ENCODE data around the gene USP36.
A peak's percentile ranks its signal among the peaks of the same experiment; 100 is the strongest.

Gene USP36

GRCh38 chr17:78847052-78847451, 6.4 kb upstream of the USP36 start:
- H3K36me3 ChIP-seq (ENCODE audit: control insufficient read depth, insufficient read depth, low read length) = no peaks in the 10 kb centered on the region
- no peak overlapping the region for H3K9ac ChIP-seq (ENCODE audit: low read depth, low read length)
- H3K4me1 ChIP-seq (ENCODE audit: control insufficient read depth, insufficient read depth, low read length) = no peaks in the 10 kb centered on the region
- no peaks in the 10 kb centered on the region for H3K9me3 ChIP-seq (ENCODE audit: control insufficient read depth, insufficient read depth, low read length)
- H3K27me3 ChIP-seq (ENCODE audit: control insufficient read depth, insufficient read depth, low read length) = no peaks in the 10 kb centered on the region
- H3K4me3 ChIP-seq (ENCODE audit: low read depth, low read length) = no peak overlapping the region

GRCh38 chr17:78844301-78845005, 3.8 kb upstream of the USP36 start:
- Histone ChIP-seq H3K9me3 (ENCODE audit: control insufficient read depth, insufficient read depth, low read length) (no peaks in the 10 kb centered on the region), H3K9ac (ENCODE audit: low read depth, low read length) (no peak overlapping the region), H3K4me1 (ENCODE audit: control insufficient read depth, insufficient read depth, low read length) (peaks cover 2% of the 10 kb centered on the region), H3K27me3 (ENCODE audit: control insufficient read depth, insufficient read depth, low read length) (no peaks in the 10 kb centered on the region), H3K4me3 (ENCODE audit: low read depth, low read length) (no peak overlapping the region), H3K36me3 (ENCODE audit: control insufficient read depth, insufficient read depth, low read length) (no peaks in the 10 kb centered on the region)

- Histone ChIP-seq H3K36me3 (ENCODE audit: control insufficient read depth, insufficient read depth, low read length) (no peaks in the 10 kb centered on the region), H3K9me3 (ENCODE audit: control insufficient read depth, insufficient read depth, low read length) (no peaks in the 10 kb centered on the region), H3K27me3 (ENCODE audit: control insufficient read depth, insufficient read depth, low read length) (no peaks in the 10 kb centered on the region), H3K9ac (ENCODE audit: low read depth, low read length) (no peak overlapping the region), H3K4me1 (ENCODE audit: control insufficient read depth, insufficient read depth, low read length) (peaks cover 2% of the 10 kb centered on the region), H3K4me3 (ENCODE audit: low read depth, low read length) (no peak overlapping the region)
These were observed 2.4 kb upstream of the USP36 start for GRCh38 chr17:78842881-78843565.

- H3K36me3 ChIP-seq (ENCODE audit: control insufficient read depth, insufficient read depth, low read length) = peaks cover 23% of the 10 kb centered on the region
- peak overlapping the region; percentile 82 for H3K9ac ChIP-seq (ENCODE audit: low read depth, low read length)
- no peaks in the 10 kb centered on the region for H3K9me3 ChIP-seq (ENCODE audit: control insufficient read depth, insufficient read depth, low read length)
- no peaks in the 10 kb centered on the region for H3K27me3 ChIP-seq (ENCODE audit: control insufficient read depth, insufficient read depth, low read length)
- H3K4me1 ChIP-seq (ENCODE audit: control insufficient read depth, insufficient read depth, low read length) = peaks cover 2% of the 10 kb centered on the region
- H3K4me3 ChIP-seq (ENCODE audit: low read depth, low read length) = peak overlapping the region; percentile 96
These were observed 159 bp downstream of the USP36 start for GRCh38 chr17:78840530-78840779.

GRCh38 chr17:78839762-78840529, 668 bp downstream of the USP36 start:
- Histone ChIP-seq H3K27me3 (ENCODE audit: control insufficient read depth, insufficient read depth, low read length) (no peaks in the 10 kb centered on the region), H3K4me3 (ENCODE audit: low read depth, low read length) (peak overlapping the region; percentile 96), H3K36me3 (ENCODE audit: control insufficient read depth, insufficient read depth, low read length) (peaks cover 28% of the 10 kb centered on the region), H3K9ac (ENCODE audit: low read depth, low read length) (peak overlapping the region; percentile 82), H3K4me1 (ENCODE audit: control insufficient read depth, insufficient read depth, low read length) (peaks cover 2% of the 10 kb centered on the region), H3K9me3 (ENCODE audit: control insufficient read depth, insufficient read depth, low read length) (no peaks in the 10 kb centered on the region)

- peaks cover 32% of the 10 kb centered on the region for H3K36me3 ChIP-seq (ENCODE audit: control insufficient read depth, insufficient read depth, low read length)
- H3K9me3 ChIP-seq (ENCODE audit: control insufficient read depth, insufficient read depth, low read length) = no peaks in the 10 kb centered on the region
- H3K4me1 ChIP-seq (ENCODE audit: control insufficient read depth, insufficient read depth, low read length) = peaks cover 2% of the 10 kb centered on the region
- peak overlapping the region; percentile 82 for H3K9ac ChIP-seq (ENCODE audit: low read depth, low read length)
- no peaks in the 10 kb centered on the region for H3K27me3 ChIP-seq (ENCODE audit: control insufficient read depth, insufficient read depth, low read length)
- peak overlapping the region; percentile 96 for H3K4me3 ChIP-seq (ENCODE audit: low read depth, low read length)
These were observed 1.3 kb downstream of the USP36 start for GRCh38 chr17:78839235-78839761.

- Histone ChIP-seq H3K4me3 (ENCODE audit: low read depth, low read length) (peak overlapping the region; percentile 96), H3K27me3 (ENCODE audit: control insufficient read depth, insufficient read depth, low read length) (no peaks in the 10 kb centered on the region), H3K9ac (ENCODE audit: low read depth, low read length) (peak overlapping the region; percentile 54), H3K9me3 (ENCODE audit: control insufficient read depth, insufficient read depth, low read length) (no peaks in the 10 kb centered on the region), H3K36me3 (ENCODE audit: control insufficient read depth, insufficient read depth, low read length) (peaks cover 37% of the 10 kb centered on the region), H3K4me1 (ENCODE audit: control insufficient read depth, insufficient read depth, low read length) (peaks cover 2% of the 10 kb centered on the region)
These were observed 2.0 kb downstream of the USP36 start for GRCh38 chr17:78838574-78839005.

- H3K27me3 ChIP-seq (ENCODE audit: control insufficient read depth, insufficient read depth, low read length) = no peaks in the 10 kb centered on the region
- H3K36me3 ChIP-seq (ENCODE audit: control insufficient read depth, insufficient read depth, low read length) = peaks cover 50% of the 10 kb centered on the region
- H3K4me3 ChIP-seq (ENCODE audit: low read depth, low read length) = no peak overlapping the region
- no peaks in the 10 kb centered on the region for H3K9me3 ChIP-seq (ENCODE audit: control insufficient read depth, insufficient read depth, low read length)
- H3K9ac ChIP-seq (ENCODE audit: low read depth, low read length) = no peak overlapping the region
- peaks cover under 1% of the 10 kb centered on the region for H3K4me1 ChIP-seq (ENCODE audit: control insufficient read depth, insufficient read depth, low read length)
These were observed 4.1 kb downstream of the USP36 start for GRCh38 chr17:78836420-78837021.

GRCh38 chr17:78834571-78834970, 6.0 kb downstream of the USP36 start:
- peaks cover 61% of the 10 kb centered on the region for H3K36me3 ChIP-seq (ENCODE audit: control insufficient read depth, insufficient read depth, low read length)
- no peak overlapping the region for H3K4me3 ChIP-seq (ENCODE audit: low read depth, low read length)
- no peak overlapping the region for H3K9ac ChIP-seq (ENCODE audit: low read depth, low read length)
- H3K9me3 ChIP-seq (ENCODE audit: control insufficient read depth, insufficient read depth, low read length) = no peaks in the 10 kb centered on the region
- no peaks in the 10 kb centered on the region for H3K4me1 ChIP-seq (ENCODE audit: control insufficient read depth, insufficient read depth, low read length)
- H3K27me3 ChIP-seq (ENCODE audit: control insufficient read depth, insufficient read depth, low read length) = no peaks in the 10 kb centered on the region

GRCh38 chr17:78832541-78832810, 8.1 kb downstream of the USP36 start:
- Histone ChIP-seq H3K4me1 (ENCODE audit: control insufficient read depth, insufficient read depth, low read length) (no peaks in the 10 kb centered on the region), H3K4me3 (ENCODE audit: low read depth, low read length) (no peak overlapping the region), H3K36me3 (ENCODE audit: control insufficient read depth, insufficient read depth, low read length) (peaks cover 69% of the 10 kb centered on the region), H3K9me3 (ENCODE audit: control insufficient read depth, insufficient read depth, low read length) (no peaks in the 10 kb centered on the region), H3K9ac (ENCODE audit: low read depth, low read length) (no peak overlapping the region), H3K27me3 (ENCODE audit: control insufficient read depth, insufficient read depth, low read length) (no peaks in the 10 kb centered on the region)

GRCh38 chr17:78831688-78832540, 8.7 kb downstream of the USP36 start:
- no peak overlapping the region for H3K4me3 ChIP-seq (ENCODE audit: low read depth, low read length)
- no peaks in the 10 kb centered on the region for H3K9me3 ChIP-seq (ENCODE audit: control insufficient read depth, insufficient read depth, low read length)
- peaks cover 69% of the 10 kb centered on the region for H3K36me3 ChIP-seq (ENCODE audit: control insufficient read depth, insufficient read depth, low read length)
- no peaks in the 10 kb centered on the region for H3K27me3 ChIP-seq (ENCODE audit: control insufficient read depth, insufficient read depth, low read length)
- no peak overlapping the region for H3K9ac ChIP-seq (ENCODE audit: low read depth, low read length)
- no peaks in the 10 kb centered on the region for H3K4me1 ChIP-seq (ENCODE audit: control insufficient read depth, insufficient read depth, low read length)
